HepG2 (cell line): Measurements from ENCODE around the gene STUB1. TPM values are rescaled to one million over a fixed set of nuclear protein-coding genes. Genes with fewer than 3 reads are reported as not detected.

ENCODE experiments used
- AKAP8 ChIP-seq: sonication (generic); formaldehyde crosslinking; IDR thresholded peaks from 2 replicates; pipeline ENCODE4 v1.5.1; 2020; ENCODE audit warnings: mild to moderate bottlenecking, missing genetic modification reagents
- KMT2B ChIP-seq: IDR thresholded peaks from 2 replicates; pipeline ENCODE4 v1.6.1; 2016; ENCODE audit warnings: missing genetic modification reagents, missing compliant biosample characterization
- MTF1 ChIP-seq: sonication (generic); formaldehyde crosslinking; IDR thresholded peaks from 2 replicates; pipeline ENCODE4 v1.5.0; 2020; ENCODE audit warnings: missing genetic modification reagents
- MZF1 ChIP-seq: sonication (generic); formaldehyde crosslinking; IDR thresholded peaks from 2 replicates; pipeline ENCODE4 v1.8.1; 2023; ENCODE audit warnings: mild to moderate bottlenecking, missing genetic modification reagents, borderline replicate concordance
- PRPF4 ChIP-seq: fragments of 200-400 bp; formaldehyde crosslinking; IDR thresholded peaks from 2 replicates; pipeline ENCODE4 v1.6.1; 2016; ENCODE audit warnings: low read length, low read depth; ENCODE audit not compliant: poor library complexity, severe bottlenecking
- RBM22 ChIP-seq: fragments of 200-400 bp; formaldehyde crosslinking; optimal IDR thresholded peaks from 2 replicates; pipeline ENCODE3; 2017; ENCODE audit warnings: mild to moderate bottlenecking, low read length, moderate library complexity
- ZBTB40 ChIP-seq, 2 experiments: fragments of 450-650 bp in 1 of 2; sonication (generic) in 1 of 2; formaldehyde crosslinking in 1 of 2; IDR thresholded peaks; 2 replicates each; pipeline versions ENCODE4 v1.6.1 to v1.8.0; 2016 to 2022; ENCODE audit warnings: antibody characterized with exemption in 1 of 2, mild to moderate bottlenecking in 1 of 2, missing genetic modification reagents in 1 of 2
- ZNF512 ChIP-seq: sonication (generic); formaldehyde crosslinking; IDR thresholded peaks from 2 replicates; pipeline ENCODE4 v1.4.0; 2020; ENCODE audit warnings: mild to moderate bottlenecking, missing genetic modification reagents
- ZNF589 ChIP-seq: sonication (generic); formaldehyde crosslinking; conservative IDR thresholded peaks from 2 replicates; pipeline ENCODE4 v1.8.0; 2022; ENCODE audit warnings: mild to moderate bottlenecking, moderate library complexity, missing genetic modification reagents
- ZSCAN20 ChIP-seq: sonication (generic); formaldehyde crosslinking; IDR thresholded peaks from 2 replicates; pipeline ENCODE4 v1.4.0; 2020; ENCODE audit warnings: missing genetic modification reagents, mild to moderate bottlenecking, borderline replicate concordance
- polyA plus RNA-seq, 8 experiments: library from polyadenylated mRNA; depleted of rRNA in 3 of 8; stranded (reverse) in 7 of 8; unstranded in 1 of 8; fragments of >200 nt; fragmentation: Illumina TruSeq in 4 of 8; extraction: Trizol in 4 of 8; gene quantifications; 2 replicates each; pipeline versions ENCODE4 v1.2.1 to v1.2.3, GENCODE V29; 2011 to 2016; ENCODE audit warnings: low read depth in 4 of 8, missing spikeins in 1 of 8, mixed read lengths in 1 of 8; ENCODE audit not compliant: insufficient read depth in 1 of 8
- total RNA-seq, 5 experiments: library from RNA; depleted of rRNA; stranded (reverse); fragments of >200 nt; fragmentation: Illumina TruSeq; extraction: Trizol; gene quantifications; 2 replicates each; pipeline ENCODE4 v1.2.3, GENCODE V29; 2016; ENCODE audit warnings: low read depth in 1 of 5

Gene STUB1
- total and polyA plus RNA-seq, 2 of the 13 experiments (the other 11 are each of a cell fraction or from before 2014, with no cell fraction given), result 52.9 to 78.2 TPM

- no peak for TF ChIP-seq ZBTB40 (IDR thresholded peaks at IDR 0.05)
- TF ChIP-seq ZBTB40 (CRISPR knock-in tag; IDR thresholded peaks at IDR 0.05), result no peak
- TF ChIP-seq KMT2B (CRISPR knock-in tag), result no peak
- TF ChIP-seq ZSCAN20 (CRISPR knock-in tag), result peak; percentile 95
- TF ChIP-seq ZNF589 (CRISPR knock-in tag), result 0 out of 2 replicates have a peak, but pooled peaks have one; percentile 66
- TF ChIP-seq MZF1 (CRISPR knock-in tag), result no peak
- TF ChIP-seq MTF1 (CRISPR knock-in tag), result peak; percentile 84; the same call in 1 of the 2 replicates
- TF ChIP-seq AKAP8 (CRISPR knock-in tag), result no peak
- TF ChIP-seq ZNF512 (CRISPR knock-in tag), result no peak
- no peak for TF ChIP-seq PRPF4
- no peak for TF ChIP-seq RBM22
- TF ChIP-seq, all 625 proteins: peak for 155
Observed at GRCh38 chr16:700684-701584, 20.7 kb downstream of the STUB1 start (continued).
